ENCODE results near the gene CIZ1.

DNA sequence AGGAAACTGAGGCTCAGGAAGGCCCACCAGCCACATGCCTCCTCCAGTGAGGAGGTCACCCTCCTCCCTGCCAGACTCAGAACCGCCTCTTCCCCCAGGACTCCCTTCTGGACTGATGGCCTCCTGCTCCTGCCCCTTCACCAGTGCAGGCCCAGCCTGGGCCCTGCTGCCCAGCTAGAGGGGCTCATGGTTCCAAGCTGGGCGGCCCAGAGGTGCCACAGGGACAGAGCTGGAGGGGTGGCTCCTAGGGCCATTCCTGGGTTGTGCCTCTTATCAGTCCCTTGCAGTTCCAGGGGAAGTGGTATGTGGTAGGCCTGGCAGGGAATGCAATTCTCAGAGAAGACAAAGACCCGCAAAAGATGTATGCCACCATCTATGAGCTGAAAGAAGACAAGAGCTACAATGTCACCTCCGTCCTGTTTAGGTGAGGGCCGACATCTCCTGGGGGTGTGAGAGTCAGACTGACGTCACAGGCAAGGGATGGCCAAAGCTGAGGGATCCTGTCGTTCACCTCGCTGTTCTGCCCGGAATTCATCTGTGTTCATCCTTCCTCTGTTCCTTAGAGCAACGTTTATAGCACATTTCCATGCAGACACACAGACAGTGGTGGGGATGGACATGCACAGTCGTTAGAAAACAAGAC, 41.3 kb downstream of the CIZ1 start:
- TF ChIP-seq, protein P1, sequence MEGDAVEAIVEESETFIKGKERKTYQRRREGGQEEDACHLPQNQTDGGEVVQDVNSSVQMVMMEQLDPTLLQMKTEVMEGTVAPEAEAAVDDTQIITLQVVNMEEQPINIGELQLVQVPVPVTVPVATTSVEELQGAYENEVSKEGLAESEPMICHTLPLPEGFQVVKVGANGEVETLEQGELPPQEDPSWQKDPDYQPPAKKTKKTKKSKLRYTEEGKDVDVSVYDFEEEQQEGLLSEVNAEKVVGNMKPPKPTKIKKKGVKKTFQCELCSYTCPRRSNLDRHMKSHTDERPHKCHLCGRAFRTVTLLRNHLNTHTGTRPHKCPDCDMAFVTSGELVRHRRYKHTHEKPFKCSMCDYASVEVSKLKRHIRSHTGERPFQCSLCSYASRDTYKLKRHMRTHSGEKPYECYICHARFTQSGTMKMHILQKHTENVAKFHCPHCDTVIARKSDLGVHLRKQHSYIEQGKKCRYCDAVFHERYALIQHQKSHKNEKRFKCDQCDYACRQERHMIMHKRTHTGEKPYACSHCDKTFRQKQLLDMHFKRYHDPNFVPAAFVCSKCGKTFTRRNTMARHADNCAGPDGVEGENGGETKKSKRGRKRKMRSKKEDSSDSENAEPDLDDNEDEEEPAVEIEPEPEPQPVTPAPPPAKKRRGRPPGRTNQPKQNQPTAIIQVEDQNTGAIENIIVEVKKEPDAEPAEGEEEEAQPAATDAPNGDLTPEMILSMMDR (IDR thresholded peaks at IDR 0.05): no peak
- TF ChIP-seq POLR2AphosphoS5 (IDR thresholded peaks at IDR 0.05; ENCODE audit: low read depth, low read length): no peak
